Stimulated activated naive CD4-positive, alpha-beta T cell treated with Interleukin-2 at 50 U/mL for 16 hours (primary cell): ENCODE measurements around the gene AP2A2.

Source experiments
- DNase-seq: peaks from one replicate; lab custom pipeline; 2025; lab: John Stamatoyannopoulos, UW

AP2A2 gene

DNA sequence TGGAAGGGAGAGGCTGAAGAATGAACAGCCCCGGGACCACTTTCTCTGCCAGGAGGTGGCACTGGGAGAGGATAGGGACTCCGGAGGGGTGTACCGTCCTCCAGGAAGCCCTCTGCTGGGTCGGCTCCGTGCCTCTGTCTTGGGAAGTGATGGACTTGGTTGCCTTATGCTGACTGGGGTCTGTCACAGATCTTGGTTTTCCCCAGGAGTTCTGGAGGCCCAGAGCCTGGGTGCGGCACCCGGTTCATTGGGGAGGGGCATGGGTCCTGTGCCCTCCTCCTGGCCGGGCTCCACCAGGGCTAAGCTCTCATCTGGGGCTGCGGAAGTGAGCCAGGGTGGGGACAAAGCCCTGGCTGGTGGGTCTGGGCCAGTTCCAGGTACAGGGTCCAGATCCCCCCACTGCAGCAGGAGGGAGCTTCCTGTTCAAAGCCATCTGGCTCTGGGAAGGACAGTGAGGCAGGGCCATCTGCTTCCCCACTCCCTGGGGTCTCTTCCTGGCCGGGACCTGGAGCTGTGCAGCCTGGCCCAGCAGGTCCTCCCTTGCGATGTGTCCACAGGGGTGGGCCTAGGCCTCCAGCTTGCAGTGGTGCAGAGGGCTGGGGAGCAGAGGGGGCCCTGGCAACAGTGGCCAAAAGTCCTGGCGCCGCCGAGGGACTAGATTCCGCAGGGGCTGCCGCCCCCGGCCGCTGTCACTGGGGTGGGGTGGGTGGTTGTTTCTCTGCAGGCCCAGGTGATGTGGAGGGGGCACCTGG lies 1.1 kb upstream of the AP2A2 start:
- DNase-seq: no peak

- DNase-seq: no peak
These were observed 543 bp upstream of the AP2A2 start for GRCh38 chr11:925158-925495.

- no peak for DNase-seq
These were observed 759 bp downstream of the AP2A2 start for GRCh38 chr11:926341-926916.

GRCh38 chr11:927871-928270 lies 2.2 kb downstream of the AP2A2 start:
- DNase-seq: peak; percentile 14

- no peak for DNase-seq
These were observed 3.1 kb downstream of the AP2A2 start for GRCh38 chr11:928786-929185.

DNA sequence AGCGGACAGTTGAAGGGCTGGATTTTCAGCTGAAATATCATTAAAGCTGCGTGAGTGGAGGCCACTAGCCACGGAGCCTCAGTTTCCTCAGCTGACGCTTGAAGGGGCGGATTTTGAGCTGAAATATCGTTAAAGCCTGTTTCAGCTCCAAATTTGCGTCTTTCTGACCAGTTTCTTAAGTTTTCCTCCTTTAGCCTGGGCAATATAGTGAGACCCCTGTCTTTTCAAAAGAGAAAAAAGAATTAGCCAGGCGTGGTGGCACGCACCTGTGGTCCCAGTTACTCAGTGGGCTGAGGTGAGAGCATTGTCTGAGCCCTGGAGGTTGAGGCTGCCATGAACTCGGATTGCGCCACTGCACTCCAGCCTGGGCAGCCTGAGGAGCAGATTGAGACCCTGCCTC lies 3.7 kb downstream of the AP2A2 start:
- DNase-seq: no peak

GRCh38 chr11:931385-931784 lies 5.7 kb downstream of the AP2A2 start:
- no peak for DNase-seq

GRCh38 chr11:932435-932834 lies 6.8 kb downstream of the AP2A2 start:
- no peak for DNase-seq

GRCh38 chr11:933142-933851 lies 7.6 kb downstream of the AP2A2 start:
- DNase-seq: no peak

GRCh38 chr11:933936-934335 lies 8.3 kb downstream of the AP2A2 start:
- DNase-seq: no peak

GRCh38 chr11:934527-934926 lies 8.9 kb downstream of the AP2A2 start:
- DNase-seq: no peak

- DNase-seq: no peak
These were observed 10.5 kb downstream of the AP2A2 start for GRCh38 chr11:936199-936598.

DNA sequence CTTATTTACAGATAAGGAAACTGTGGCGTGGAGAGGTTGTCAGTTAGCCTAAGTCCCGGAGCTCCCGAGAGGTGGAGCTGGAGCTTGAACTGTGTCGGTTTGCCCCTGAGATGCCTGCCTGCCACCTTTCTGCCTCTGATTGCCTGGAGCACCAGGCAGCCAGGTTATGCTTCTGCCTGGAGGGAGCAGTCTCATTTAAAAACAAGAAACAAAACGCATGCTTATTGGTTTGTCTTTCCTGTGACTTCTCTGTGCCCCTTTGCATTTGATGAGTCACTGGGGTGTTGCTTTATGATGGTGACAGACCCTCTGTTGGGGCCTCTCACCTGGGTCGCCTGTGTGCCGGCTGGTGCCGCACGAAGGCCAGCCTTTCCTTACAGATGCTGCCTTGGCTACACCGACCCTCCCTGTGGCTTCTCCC lies 12.2 kb downstream of the AP2A2 start:
- DNase-seq: no peak

DNA sequence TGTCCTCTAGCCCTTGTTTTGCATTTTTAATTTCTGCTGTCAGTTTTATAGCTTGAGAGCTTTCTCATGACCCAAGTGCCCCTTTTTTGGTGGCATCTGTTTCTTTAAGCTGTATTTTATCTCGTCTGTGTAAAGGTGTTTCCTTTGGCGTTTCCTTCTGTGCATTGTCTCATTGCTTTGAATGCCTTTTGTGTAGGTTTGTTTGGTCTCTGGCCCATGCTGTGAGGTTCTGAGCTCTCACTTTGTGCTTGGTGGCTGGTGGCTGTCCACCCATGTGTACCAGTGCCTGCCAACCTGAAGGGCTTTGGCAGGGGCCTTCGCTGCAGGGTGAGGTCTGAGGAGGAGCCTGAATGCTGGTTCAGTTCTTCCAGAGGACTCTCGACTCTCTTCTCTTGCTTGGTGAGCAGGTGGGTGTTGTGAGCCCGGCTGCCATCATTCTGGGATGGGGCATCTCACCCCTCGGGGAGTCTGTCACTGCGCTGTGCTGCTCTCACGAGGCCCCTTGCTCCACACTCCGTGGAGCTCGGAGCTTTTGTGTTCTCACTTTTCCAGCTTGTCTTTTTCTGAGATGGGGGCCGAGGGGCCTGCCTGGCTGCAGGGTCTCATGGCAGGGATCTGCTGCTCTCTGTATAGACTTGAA lies 14.9 kb downstream of the AP2A2 start:
- no peak for DNase-seq

DNA sequence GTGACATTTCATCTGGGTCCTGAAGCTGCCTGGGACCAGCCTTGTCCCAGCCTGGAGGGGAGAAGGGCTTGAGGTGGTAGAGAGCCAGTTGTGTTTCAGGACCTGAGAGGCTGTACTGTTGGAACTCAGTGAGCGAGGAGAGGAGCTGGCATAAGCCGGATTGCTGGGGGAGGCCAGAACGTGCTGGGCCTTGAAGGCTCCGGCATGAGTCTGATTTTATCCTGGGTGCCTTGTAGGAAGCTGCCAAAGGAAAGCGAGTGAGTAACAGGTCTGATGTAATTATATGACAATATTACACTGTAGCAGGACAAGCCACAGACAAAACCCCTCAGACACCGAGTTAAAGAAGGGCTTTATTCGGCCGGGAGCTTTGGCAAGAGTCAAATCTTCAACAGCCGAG lies 17.2 kb downstream of the AP2A2 start:
- DNase-seq: no peak

GRCh38 chr11:944711-945470 lies 19.2 kb downstream of the AP2A2 start:
- DNase-seq: no peak

- no peak for DNase-seq
These were observed 20.3 kb downstream of the AP2A2 start for GRCh38 chr11:945986-946385.

DNA sequence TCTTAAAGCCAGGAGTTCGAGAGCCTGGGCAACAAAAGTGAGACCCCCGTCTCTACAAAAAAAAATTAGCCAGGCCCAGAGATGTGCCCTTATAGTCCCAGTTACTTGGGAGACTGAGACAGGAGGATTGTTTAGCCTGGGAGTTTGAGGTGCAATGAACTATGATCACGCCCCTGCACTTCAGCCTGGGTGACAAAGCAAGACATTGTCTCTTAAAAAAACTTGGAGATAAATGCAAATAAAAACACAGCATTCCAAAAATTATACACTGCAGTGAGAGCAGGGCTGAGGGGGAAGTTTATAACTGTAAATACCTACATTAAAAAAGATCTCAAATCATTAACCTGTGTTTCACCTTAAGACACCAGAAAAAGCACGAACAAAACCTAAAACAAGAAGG lies 22.1 kb downstream of the AP2A2 start:
- DNase-seq: no peak

GRCh38 chr11:951507-951906 lies 25.8 kb downstream of the AP2A2 start:
- no peak for DNase-seq

- no peak for DNase-seq
These were observed 27.0 kb downstream of the AP2A2 start for GRCh38 chr11:952406-953385.

DNA sequence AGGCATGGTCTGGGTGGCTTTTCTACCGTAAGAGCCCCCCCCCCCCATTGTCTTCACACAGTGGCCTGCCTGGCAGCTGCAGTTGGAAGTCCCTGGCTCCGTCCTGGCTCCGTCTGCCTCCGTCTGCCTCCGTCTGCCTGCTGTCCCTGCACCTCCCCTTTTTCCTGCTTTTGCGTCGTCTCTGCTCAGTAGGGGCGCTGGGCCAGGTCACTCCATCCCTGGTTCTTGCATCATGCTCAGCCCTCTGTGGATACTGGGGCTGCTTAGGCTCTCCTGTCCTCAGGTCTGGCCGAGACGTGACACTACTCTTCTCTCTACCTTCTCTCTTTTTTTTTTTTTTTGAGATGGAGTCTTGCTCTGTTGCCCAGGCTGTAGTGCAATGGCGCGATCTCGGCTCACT lies 27.8 kb downstream of the AP2A2 start:
- DNase-seq: no peak
